ENCODE data around the gene KLHL1. TPM values are rescaled to one million over a fixed set of nuclear protein-coding genes. Genes with fewer than 3 reads are reported as not detected.

The KLHL1 gene
- total RNA-seq, 1 donor from 2014 or later = not detected

- no peak for TF ChIP-seq EZH2phosphoT487 (IDR thresholded peaks at IDR 0.05)
- TF ChIP-seq CTCF (IDR thresholded peaks at IDR 0.05) = no peak
- TF ChIP-seq EZH2 (IDR thresholded peaks at IDR 0.05) = no peak
- H3K9me3 Mint-ChIP-seq = no peaks in the 10 kb centered on the region
These were observed 64.6 kb downstream of the KLHL1 start for GRCh38 chr13:70043685-70044084.

GRCh38 chr13:70042193-70042592, 66.1 kb downstream of the KLHL1 start:
- no peaks in the 10 kb centered on the region for H3K4me1 ChIP-seq
- H3K4me3 ChIP-seq = no peak overlapping the region
- TF ChIP-seq CTCF (IDR thresholded peaks at IDR 0.05) (no peak), EZH2 (IDR thresholded peaks at IDR 0.05) (no peak), EZH2phosphoT487 (IDR thresholded peaks at IDR 0.05) (no peak)
- no peak overlapping the region for H3K27ac ChIP-seq
- no peaks in the 10 kb centered on the region for H3K9me3 Mint-ChIP-seq
- DNase-seq (ENCODE audit: low spot score) = no peak
- H3K4me1 Mint-ChIP-seq = no peaks in the 10 kb centered on the region
- no peak overlapping the region for H3K9ac ChIP-seq
- no peaks in the 10 kb centered on the region for H3K36me3 ChIP-seq
- H2AFZ ChIP-seq (replicated peaks) = no peak overlapping the region
- no peak overlapping the region for H3K4me3 Mint-ChIP-seq
- no peak overlapping the region for H3K4me2 ChIP-seq
- H3F3A ChIP-seq (ENCODE audit: low read depth) = no peaks in the 10 kb centered on the region
- H3K36me3 Mint-ChIP-seq = no peaks in the 10 kb centered on the region
- H4K20me1 ChIP-seq (ENCODE audit: low read depth) = no peaks in the 10 kb centered on the region
- H3K79me2 ChIP-seq (ENCODE audit: low read depth) = no peaks in the 10 kb centered on the region
- no peaks in the 10 kb centered on the region for H3K27me3 ChIP-seq
- H3K9me3 ChIP-seq (ENCODE audit: low read depth) = no peaks in the 10 kb centered on the region
- H3K27ac Mint-ChIP-seq = no peak overlapping the region
- H3K27me3 Mint-ChIP-seq (ENCODE audit: insufficient read depth, low read depth) = no peaks in the 10 kb centered on the region

More at GRCh38 chr13:70043685-70044084, 64.6 kb downstream of the KLHL1 start:
- DNase-seq (ENCODE audit: low spot score) = no peak
- Histone ChIP-seq H3K9ac (no peak overlapping the region), H3F3A (ENCODE audit: low read depth) (no peaks in the 10 kb centered on the region), H3K9me3 (ENCODE audit: low read depth) (no peaks in the 10 kb centered on the region), H3K4me1 (no peaks in the 10 kb centered on the region), H3K27ac (no peak overlapping the region), H3K27me3 (no peaks in the 10 kb centered on the region), H3K4me2 (no peak overlapping the region), H3K4me3 (no peak overlapping the region), H4K20me1 (ENCODE audit: low read depth) (no peaks in the 10 kb centered on the region), H2AFZ (replicated peaks) (no peak overlapping the region), H3K36me3 (no peaks in the 10 kb centered on the region), H3K79me2 (ENCODE audit: low read depth) (no peaks in the 10 kb centered on the region)
- no peaks in the 10 kb centered on the region for H3K36me3 Mint-ChIP-seq
- H3K27ac Mint-ChIP-seq = no peak overlapping the region
- no peaks in the 10 kb centered on the region for H3K27me3 Mint-ChIP-seq (ENCODE audit: insufficient read depth, low read depth)
- no peaks in the 10 kb centered on the region for H3K4me1 Mint-ChIP-seq
- no peak overlapping the region for H3K4me3 Mint-ChIP-seq

- no peaks in the 10 kb centered on the region for H3K9me3 Mint-ChIP-seq
These were observed 74.0 kb downstream of the KLHL1 start for GRCh38 chr13:70034286-70034685.

More at GRCh38 chr13:70034286-70034685, 74.0 kb downstream of the KLHL1 start:
- H3K79me2 ChIP-seq (ENCODE audit: low read depth) = no peaks in the 10 kb centered on the region
- H3K4me1 ChIP-seq = no peaks in the 10 kb centered on the region
- Mint-ChIP-seq H3K4me1 (peaks cover 5% of the 10 kb centered on the region), H3K27ac (no peak overlapping the region), H3K4me3 (no peak overlapping the region), H3K36me3 (no peaks in the 10 kb centered on the region), H3K27me3 (ENCODE audit: insufficient read depth, low read depth) (peaks cover 4% of the 10 kb centered on the region)
- no peak overlapping the region for H3K9ac ChIP-seq
- no peaks in the 10 kb centered on the region for H3F3A ChIP-seq (ENCODE audit: low read depth)
- no peak overlapping the region for H2AFZ ChIP-seq (replicated peaks)
- no peaks in the 10 kb centered on the region for H4K20me1 ChIP-seq (ENCODE audit: low read depth)
- H3K27ac ChIP-seq = no peak overlapping the region
- TF ChIP-seq EZH2phosphoT487 (IDR thresholded peaks at IDR 0.05) (no peak), EZH2 (IDR thresholded peaks at IDR 0.05) (no peak), CTCF (IDR thresholded peaks at IDR 0.05) (no peak)
- no peak overlapping the region for H3K4me3 ChIP-seq
- H3K4me2 ChIP-seq = no peak overlapping the region
- H3K27me3 ChIP-seq = no peaks in the 10 kb centered on the region
- no peaks in the 10 kb centered on the region for H3K36me3 ChIP-seq
- no peak for DNase-seq (ENCODE audit: low spot score)
- no peaks in the 10 kb centered on the region for H3K9me3 ChIP-seq (ENCODE audit: low read depth)

Measured in neural progenitor cell (in vitro differentiated cells).